Stimulated activated CD4-positive, alpha-beta T cell treated with anti-CD3 and anti-CD28 coated beads, Interleukin-12 subunit alpha, Interleukin-12 subunit beta, amount 100 ng/mL, for 24 hours (primary cell): ENCODE results near the gene NGEF.
"Not testable (repeated sequence)": the region's sequence is repeated elsewhere in the genome, so short reads cannot be mapped to it uniquely, and the experiment has no call there.

Experiments used
- DNase-seq, 2 experiments: peaks; one replicate each; pipeline ENCODE4 v3.0.0-alpha.2; 2020; ENCODE audit warnings: low read depth in 2 of 2

NGEF gene

DNA sequence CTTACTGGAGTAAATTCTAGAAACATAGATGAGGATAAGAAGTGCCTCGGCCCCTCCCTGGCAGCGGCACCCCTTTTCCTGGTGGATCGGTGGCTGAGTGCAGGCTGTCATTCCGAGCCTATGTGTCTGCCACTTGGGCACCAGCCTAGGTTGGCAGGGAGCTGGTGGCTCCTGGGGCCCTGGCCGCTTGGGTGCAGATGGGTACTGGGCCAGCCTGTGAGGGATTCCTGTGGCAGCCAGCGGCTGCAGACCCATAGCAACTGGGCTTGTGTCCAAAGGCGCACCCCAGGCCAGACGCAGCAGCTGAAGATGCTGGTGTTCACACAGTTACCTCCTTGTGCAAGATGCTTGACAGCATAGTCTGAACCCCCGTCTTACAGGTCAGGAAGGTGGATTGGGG is 140.2 kb downstream of the NGEF start:
- DNase-seq: no peak

DNA sequence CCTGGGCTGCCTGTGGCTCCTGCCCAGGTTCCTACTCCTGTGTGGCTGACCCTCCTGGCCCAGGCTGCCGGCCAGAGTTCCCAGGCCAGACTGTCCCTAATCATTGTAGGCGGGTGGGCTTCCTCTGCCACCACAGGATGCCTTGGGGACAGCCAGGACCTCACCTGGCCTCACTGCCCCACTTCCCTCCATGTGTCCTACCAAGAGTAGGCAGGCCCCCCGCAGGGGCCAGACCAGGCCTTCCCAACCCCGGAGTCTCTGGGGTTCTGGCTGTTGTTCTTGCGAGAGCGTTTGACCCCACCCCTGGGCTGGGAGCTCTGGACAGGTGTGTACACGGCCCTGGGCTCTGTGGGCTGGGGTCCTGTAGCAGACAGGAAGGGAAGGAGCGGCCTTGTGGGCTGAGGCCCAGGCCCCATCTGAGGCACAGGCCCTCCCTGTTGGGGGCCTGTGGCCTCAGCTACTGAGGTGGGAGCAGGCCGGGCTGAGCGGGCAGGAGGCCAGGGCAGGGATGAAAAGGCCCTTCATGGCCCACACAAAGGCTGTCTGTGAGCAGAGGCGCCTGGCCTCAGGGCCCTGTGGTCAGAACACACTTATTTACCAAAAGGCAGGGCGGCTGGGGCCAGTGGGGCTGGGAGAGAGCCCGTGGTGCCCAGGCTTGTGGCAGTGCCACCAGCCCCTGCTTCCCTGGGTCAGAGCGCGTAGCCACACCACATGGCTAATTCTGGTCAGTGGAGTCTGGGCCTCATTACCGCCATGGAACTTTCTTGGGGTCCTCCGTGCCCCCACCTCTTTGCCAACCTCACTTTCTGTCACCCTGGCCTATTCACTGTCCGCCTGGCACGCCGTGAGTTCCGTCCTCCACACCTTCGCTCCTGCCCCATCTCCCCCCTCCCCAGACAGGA is 141.0 kb downstream of the NGEF start:
- no peak for DNase-seq

DNA sequence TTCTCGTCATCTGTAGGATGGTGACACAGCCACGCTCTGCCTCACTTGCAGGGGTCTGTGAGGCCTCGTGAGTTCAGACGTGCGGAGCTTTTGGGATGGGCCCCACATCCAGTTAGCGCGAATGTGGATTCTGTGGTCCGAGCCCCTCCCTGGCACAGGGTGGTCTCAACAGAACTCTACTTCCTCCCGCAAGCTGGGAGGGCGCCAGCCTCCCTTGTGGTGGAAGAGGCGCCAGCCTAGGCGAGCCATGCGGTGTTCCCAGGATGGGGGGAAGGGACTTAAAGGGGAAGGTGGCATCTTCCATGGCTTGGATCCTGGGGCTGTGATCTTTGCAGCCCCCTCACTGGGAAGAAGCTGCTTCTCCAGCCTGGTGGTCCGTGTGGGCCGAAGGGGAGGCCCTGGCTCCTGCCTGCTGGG is 141.6 kb downstream of the NGEF start:
- no peak for DNase-seq

DNA sequence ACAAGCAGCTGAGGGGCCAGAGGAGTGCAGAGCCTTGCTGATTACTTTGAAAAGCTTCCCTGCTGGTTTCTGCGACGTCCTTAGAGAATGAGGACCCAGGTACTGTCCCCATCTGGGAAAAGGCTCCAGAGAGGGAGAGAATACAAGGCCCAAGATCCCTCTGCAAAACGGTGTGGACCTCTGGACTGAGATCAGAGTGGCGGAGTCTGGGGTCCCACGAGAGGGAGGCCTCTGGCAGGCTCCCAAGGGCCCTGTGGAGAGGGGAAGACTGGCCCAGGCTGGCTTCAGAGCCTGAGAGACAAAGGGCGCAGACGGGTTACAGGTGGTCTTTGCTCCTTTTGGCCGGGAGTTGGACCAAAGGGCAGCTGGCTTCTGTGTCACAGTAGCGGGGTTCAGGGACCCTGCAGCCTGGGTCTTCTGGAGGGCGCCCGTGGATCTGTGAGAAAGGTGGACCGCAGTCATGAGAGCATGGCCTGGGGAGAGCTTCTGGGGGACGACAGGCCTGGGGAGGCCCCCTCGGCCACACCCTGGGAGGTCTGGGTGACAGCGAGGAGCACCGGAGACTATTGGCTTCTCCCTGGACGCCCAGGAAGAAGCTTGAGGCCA is 142.2 kb downstream of the NGEF start:
- DNase-seq: no peak

DNA sequence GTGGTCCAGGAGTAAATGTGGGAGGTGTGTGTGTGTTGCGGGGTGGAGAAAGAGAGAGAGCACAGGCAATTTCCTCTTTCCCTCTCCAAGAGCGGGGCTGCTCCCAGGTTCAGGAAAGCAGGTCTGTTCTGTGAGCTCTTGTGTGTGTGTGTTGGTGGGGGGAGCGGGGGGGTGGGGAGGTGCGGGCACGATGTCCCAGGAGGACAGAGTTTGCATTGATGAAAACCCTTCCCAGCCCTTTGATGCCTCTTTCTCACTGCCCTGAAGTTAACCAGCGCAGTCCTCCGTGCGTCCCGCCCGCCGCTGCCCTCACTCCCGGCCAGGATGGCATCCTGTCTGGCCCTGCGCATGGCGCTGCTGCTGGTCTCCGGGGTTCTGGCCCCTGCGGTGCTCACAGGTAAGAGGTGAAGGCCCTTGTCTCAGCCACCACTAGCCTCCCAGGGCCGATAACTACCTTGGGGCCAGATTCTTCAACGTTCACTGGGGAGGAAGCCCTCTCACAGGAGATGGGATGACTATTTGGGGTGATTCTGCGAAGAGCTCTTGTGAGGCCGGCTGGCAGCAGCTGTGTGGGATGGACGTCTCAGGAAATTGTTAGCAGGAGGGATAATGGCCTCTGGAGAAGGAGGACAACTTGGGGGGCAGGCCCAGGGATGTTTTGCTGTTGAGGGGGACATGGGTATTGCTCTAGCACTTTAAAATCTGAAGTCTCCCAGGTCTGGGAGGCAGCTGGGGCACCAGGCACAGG is 142.9 kb downstream of the NGEF start, which contains the start of gene SNORC:
SNORC (plus strand) TSS at position 247 of the 748 bp plus-strand sequence; CDS start at position 325, 78 bp downstream.
- DNase-seq: no peak

DNA sequence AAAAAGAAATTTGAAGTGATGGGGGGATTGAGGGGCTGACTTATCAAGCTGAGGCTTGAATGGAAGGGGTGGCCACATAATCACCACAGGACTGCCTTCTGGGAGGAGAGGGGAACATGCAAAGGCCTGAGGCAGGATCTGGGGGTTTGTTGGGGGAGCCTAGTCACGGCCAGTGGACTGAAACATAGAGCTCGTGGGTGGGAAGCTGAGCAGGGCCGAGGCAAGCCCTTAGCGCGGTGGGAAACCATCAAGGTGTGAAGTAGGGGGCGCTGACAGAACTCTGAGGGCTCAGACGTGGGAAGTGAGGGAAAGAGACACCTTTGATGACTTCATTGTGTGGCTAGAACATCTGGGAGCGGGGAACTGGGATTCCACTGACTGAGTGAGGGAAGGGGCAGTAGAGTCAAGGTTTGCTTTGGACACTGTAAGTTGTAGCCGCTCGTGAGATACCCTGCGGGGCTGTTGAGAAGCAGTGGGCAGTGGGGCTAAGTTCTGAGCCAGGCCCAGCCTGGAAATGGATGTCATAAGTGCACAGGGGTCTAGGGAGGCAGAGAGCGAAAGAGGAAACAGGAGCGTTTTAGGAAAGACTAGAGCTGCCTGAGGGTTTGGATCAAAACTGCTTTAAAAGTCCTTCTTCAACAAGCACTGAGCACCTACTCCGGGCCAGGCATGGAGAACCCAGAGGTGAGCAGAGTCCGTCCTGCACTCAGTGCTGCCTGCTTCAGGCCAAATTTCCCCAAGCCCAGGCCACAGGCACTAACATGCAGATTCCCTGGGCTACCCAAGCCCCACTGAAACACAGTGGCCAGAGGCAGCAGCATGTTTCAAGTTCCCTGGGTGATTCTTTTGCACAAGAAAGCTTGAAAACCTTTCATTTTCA is 143.7 kb downstream of the NGEF start:
- no peak for DNase-seq

DNA sequence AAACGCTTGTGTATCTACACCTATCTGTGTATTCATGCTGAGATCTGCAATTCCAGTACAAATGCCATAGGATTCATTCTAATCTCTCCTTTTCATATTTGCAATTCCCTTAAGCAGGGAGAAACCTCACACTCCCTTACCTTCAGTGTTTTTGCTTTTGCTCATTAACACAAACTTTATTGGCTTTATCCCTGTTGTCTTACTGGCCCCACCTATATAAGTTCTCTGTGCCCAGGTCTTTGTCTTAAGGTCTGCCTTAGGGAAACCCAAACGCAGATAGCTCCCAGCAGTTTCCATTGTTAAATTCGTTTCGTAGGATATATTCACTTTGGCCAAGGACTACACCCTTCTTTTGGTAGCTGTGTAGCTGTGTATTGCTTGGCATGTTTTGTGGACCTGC is 147.0 kb downstream of the NGEF start:
- DNase-seq: no peak

DNA sequence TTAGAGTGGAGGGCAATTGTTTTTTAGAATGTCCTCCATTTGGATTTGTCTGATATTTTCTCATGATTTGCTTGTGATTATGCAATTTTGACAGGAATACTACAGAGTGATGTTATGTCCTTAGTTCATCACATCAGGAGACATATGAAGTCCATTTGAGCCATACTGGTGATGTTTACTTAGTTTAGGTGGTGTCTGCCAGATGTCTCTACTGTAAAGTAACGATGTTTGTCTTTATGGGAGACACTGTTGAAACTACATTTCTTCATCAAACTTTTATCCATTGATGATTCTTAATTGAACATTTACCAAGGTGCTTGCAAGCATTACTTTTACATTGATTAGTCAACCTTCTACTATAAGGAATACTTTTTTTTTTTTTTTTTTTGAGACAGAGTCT is 147.9 kb downstream of the NGEF start:
- no peak for DNase-seq

DNA sequence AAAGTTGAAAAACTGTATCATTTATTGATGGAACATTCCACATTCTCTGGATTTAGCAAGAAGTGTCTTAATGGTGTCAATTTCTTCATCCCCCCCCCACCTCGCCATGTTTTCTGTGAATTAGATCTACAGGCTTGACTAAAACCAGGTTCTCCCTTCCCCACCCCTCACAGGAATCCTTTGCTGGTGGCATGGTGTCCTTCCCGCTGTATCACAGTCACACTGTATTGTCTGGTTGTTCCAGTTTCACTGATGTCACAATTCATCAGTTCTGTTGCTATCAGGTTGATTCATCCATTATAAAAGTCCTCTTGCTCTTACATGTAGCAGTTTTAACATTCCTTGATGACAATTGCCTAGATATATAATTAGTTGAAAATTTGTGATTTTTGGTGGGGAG is 149.1 kb downstream of the NGEF start:
- DNase-seq: no peak

DNA sequence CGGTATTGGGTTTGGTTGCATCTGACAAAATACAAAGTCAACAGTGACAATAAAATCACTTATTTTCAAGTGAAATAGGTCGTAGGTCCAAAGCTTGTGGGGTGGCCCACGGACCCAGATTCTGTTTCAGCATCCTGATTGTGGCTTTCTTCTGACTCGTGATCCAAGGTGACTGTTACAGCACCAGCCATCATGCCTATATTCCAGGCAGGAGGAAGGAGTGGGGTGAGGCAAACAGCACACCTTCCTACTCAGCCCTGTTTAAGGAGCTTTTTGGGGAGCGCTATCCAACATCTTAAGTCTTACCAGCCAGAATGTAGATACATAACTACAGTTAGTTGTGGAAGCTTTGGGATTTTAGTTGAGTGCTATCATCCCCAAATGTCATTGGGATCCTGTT is 151.7 kb downstream of the NGEF start:
- DNase-seq: no peak

DNA sequence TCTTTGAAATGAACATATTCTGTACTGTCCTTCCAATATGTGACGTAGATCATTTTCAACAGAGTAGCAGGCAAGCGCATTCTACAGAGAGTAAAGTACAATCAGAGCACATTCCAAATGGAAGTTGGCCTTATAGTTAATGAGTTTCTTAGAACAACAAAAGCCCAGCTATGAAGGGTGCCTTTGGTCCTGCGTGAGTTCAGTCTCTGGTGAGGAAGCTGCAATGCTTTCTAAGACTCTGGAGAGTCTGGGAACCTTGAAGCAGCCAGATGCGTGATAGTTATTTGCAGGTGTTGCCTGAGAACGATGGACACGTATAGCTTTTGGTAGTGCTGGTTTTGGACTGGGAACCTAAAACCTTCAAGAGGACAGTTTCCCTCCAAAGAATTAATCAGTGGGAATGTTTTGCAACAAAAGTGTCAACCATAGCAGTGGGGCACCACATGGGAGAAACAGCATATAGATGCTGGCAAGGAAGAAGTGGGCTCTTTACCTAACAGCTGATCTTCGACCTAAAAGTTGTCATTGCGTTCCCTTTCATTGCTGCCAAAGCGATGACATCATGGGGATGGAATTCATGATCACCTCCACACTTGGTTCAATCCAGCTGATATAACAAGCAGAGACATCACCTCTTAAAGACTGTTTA is 152.3 kb downstream of the NGEF start:
- DNase-seq: no peak

DNA sequence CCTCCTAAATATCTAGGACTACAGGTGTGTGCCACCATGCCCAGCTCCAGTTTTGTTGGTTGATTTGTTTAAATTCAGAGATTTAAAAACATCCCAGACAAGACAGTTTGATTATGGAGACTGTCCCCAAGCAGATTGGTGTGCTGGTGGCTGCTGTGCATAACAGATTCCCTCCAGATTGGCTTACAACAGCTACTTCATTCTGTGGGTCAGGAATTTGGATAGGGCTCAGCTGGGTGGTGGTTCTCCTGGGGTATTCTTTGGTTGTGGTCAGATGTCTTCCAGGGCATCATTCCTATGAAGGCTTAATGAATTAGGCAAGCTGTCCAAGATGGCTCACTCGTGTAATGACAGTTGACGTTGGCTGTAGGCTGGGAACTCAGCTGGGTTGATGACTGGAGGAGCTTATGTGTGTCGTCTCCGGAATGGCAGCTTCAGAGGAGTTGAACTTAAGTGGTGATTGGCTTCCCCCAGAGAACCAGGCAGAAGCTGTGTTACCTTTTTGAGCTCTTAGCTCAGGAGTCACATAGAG is 153.6 kb downstream of the NGEF start:
- no peak for DNase-seq

DNA sequence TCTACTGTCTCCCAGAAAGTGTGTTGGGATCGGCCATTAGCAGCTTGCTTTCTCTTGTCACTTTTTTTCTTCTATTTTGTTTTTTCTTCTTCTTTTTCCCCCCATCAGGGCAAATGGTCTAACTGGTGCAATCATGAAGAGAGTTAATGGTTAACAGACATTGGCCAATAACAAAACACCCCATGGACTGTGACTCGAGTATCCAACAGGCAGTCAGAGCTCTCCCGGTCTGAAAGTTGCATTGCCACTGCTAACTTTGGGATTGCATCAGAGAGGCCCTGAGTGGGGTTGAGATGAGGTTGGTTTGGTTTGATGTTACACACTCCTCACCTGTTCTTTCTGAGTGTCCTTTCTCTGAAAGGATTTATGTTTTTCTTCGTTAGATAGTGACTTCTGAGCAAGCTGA is 155.9 kb downstream of the NGEF start:
- no peak for DNase-seq

DNA sequence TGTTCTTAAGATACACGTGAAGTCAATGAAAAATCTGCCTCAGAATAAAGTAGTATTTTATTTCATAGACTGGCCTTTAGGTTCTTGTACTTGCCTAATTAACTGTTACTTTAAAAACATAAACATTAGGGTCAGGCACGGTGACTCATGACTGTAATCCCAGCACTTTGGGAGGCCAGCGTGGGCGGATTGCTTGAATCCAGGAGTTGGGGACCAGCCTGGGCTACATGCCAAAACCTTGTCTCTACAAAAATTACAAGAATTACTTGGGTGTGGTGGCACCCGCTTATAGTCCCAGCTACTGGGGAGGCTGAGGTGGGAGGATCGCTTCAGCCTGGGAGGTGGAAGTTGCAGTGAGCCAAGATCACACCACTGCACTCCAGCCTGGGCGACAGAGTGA is 159.0 kb downstream of the NGEF start:
- no peak for DNase-seq

DNA sequence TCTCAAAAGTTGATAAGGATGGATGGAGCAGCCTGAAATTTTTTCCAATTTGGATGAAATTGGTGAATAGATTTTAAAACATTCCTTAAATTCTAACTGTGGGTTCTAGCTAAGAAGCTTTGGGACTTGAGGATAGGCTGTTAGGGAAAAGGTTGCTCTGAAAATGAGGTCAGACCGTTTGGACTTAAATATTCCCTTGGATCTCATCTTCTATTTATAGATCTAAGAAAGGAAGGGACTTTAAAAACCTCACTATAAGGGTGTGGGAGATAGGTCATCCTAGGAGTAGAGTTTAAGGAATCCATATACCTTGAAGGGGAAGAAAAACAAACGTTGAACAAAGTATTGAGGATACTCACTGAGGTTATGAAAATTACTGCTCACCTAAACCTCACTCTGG is 160.4 kb downstream of the NGEF start:
- no peak for DNase-seq

DNA sequence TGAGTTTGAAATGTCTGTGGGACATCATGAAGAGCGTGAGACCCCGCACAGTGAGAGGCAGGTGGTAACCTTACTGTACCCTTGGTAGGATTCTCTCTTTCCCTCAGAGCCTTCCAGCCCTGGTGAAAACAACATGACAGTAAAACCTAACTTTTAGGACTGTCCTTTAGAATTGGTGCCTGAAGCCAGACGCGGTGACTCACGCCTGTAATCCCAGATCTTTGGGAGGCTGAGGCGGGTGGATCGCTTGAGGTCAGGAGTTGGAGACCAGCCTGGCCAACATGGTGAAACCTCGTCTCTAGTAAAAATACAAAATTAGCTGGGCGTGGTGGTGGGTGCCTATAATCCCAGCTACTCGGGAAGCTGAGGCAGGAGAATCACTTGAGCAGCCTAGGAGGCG is 161.0 kb downstream of the NGEF start:
- DNase-seq: not testable (repeated sequence)

DNA sequence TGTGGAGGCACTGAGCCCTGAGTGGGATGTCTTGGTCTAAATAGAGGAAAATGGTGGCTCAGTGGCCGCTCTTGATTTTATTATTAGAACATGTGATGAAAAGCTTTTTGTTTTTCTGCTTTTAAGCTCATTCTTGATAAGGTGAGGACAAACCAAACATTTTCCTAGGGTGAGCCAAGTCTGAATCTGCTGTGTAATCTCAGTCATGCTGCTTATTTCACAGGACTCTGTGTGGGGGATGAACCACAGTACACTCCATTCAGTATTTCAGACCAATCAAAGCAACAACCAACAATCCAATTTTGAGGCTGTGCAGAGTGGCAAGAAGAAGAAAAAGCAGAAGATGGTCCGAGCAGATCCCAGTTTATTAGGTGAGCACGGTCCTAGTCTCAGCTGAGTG is 163.0 kb downstream of the NGEF start:
- no peak for DNase-seq

DNA sequence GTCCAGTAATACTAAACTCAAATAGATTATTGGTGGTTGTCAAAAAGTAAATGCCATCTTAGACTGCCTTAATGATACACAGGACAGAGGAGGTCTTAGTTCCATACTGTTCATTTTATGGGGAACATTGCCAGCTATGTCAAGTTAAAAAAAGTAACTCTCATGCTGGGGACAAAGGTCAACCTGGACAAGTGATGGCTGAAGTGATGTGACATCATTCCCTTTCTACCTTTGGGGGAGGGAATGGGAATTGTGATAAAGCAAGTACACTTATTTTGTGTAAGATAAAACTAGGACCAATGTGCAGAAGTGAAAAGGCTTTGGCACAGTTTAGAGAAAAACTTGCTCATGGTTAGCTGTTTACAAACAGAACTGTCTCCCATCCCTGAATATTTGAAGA is 167.0 kb downstream of the NGEF start:
- no peak for DNase-seq

DNA sequence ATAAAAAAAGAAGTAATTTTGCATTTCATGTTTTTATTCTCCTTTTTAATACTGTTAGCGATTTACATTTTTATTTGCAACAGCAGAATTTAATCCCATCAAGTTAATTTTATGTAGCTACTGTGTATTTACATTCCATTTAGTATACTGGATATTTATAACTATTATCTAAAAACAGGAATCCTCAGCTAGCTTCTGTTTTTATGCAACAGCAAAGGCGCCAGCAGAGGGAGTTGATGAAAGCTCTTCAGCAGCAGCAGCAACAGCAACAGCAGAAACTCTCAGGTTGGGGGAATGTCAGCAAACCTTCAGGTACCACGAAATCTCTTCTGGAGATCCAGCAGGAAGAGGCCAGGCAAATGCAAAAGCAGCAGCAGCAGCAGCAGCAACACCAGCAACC is 169.2 kb downstream of the NGEF start:
- no peak for DNase-seq

DNA sequence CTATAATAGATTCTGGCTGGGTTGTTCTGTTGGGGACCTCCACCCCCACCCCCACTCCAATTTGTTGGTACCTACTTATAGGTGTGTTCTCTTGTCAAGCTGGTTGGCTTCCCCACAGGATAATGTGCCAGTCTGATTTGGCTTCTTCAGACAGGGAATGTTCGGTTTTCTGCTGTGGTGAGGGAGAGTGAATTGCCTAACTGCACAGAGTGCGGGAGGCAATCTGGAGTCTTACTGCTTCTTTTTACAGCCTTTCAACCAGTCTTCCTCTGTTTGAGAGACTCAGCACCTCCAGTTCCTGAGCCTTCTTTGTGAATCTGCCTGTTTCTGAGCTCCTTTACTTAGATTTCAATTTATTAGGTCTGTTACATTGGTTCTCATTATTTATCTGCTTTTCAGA is 170.4 kb downstream of the NGEF start:
- DNase-seq: no peak
